Stimulated activated CD4-positive, alpha-beta T cell treated with anti-CD3 and anti-CD28 coated beads, Interleukin-12 subunit alpha, Interleukin-12 subunit beta, amount 100 ng/mL, for 24 hours (primary cell): ENCODE data around the gene NUMB.
"Not testable (repeated sequence)": the region's sequence is repeated elsewhere in the genome, so short reads cannot be mapped to it uniquely, and the experiment has no call there.

Experiments used
- DNase-seq, 2 experiments: peaks; one replicate each; pipeline ENCODE4 v3.0.0-alpha.2; 2020; ENCODE audit warnings: low read depth in 2 of 2

Gene NUMB

GRCh38 chr14:73465823-73466532 is 7.6 kb upstream of the NUMB start:
- DNase-seq = no peak

GRCh38 chr14:73463411-73463810 is 5.1 kb upstream of the NUMB start:
- peak in 1 of 2 experiments; percentile 7 for DNase-seq

GRCh38 chr14:73462815-73463214 is 4.5 kb upstream of the NUMB start:
- DNase-seq = no peak

GRCh38 chr14:73462048-73462715 is 3.8 kb upstream of the NUMB start:
- DNase-seq = no peak

- DNase-seq = no peak
Observed at GRCh38 chr14:73461478-73462047, 3.2 kb upstream of the NUMB start.

- no peak for DNase-seq
Observed at GRCh38 chr14:73460691-73461127, 2.4 kb upstream of the NUMB start.

- no peak for DNase-seq
Observed at GRCh38 chr14:73459959-73460358, 1.6 kb upstream of the NUMB start.

- no peak for DNase-seq
Observed at GRCh38 chr14:73457924-73458182, 493 bp downstream of the NUMB start.

GRCh38 chr14:73457041-73457923 is 1.1 kb downstream of the NUMB start:
- peak in 1 of 2 experiments; percentile 5 for DNase-seq

GRCh38 chr14:73455294-73455693 is 3.1 kb downstream of the NUMB start:
- no peak for DNase-seq

GRCh38 chr14:73452341-73453186 is 5.8 kb downstream of the NUMB start:
- DNase-seq = no peak

- no peak for DNase-seq
Observed at GRCh38 chr14:73443758-73444157, 14.6 kb downstream of the NUMB start.

GRCh38 chr14:73441286-73441685 is 17.1 kb downstream of the NUMB start:
- no peak for DNase-seq

GRCh38 chr14:73438993-73439392 is 19.4 kb downstream of the NUMB start:
- no peak for DNase-seq

GRCh38 chr14:73437206-73437605 is 21.1 kb downstream of the NUMB start:
- no peak for DNase-seq

GRCh38 chr14:73432124-73432523 is 26.2 kb downstream of the NUMB start:
- no peak for DNase-seq

GRCh38 chr14:73428353-73428824 is 30.0 kb downstream of the NUMB start:
- no peak for DNase-seq

GRCh38 chr14:73427516-73428264 is 30.7 kb downstream of the NUMB start:
- no peak for DNase-seq

GRCh38 chr14:73426877-73427276 is 31.5 kb downstream of the NUMB start:
- DNase-seq = no peak

GRCh38 chr14:73424453-73424852 is 33.9 kb downstream of the NUMB start:
- no peak for DNase-seq

GRCh38 chr14:73423092-73423491 is 35.3 kb downstream of the NUMB start:
- not testable (repeated sequence) for DNase-seq
